Epithelial cell of proximal tubule (primary cell): ENCODE data around the gene MRPL1. TPM values are rescaled to one million over a fixed set of nuclear protein-coding genes. Genes with fewer than 3 reads are reported as not detected.

Source experiments
- DNase-seq: peaks from one replicate; pipeline ENCODE4 v3.0.0-alpha.2; 2011; ENCODE audit warnings: low read depth
- H3K4me3 ChIP-seq: 2 replicates; pipeline ENCODE4 v1.5.1; 2011; ENCODE audit warnings: low read depth, mild to moderate bottlenecking, low read length
- CTCF ChIP-seq: conservative IDR thresholded peaks from 2 replicates; pipeline ENCODE4 v1.5.1; 2012; ENCODE audit warnings: low read depth, mild to moderate bottlenecking, low read length
- total RNA-seq: library from RNA; depleted of rRNA; stranded (reverse); fragments of >200 nt; gene quantifications from 2 replicates; pipeline ENCODE4 v1.2.3, GENCODE V29; 2015

MRPL1 gene
- total RNA-seq, 1 donor from 2014 or later, result 54.2 TPM

GRCh38 chr4:78001531-78001930 is 138.9 kb downstream of the MRPL1 start:
- H3K4me3 ChIP-seq, result no peak overlapping the region
- no peak for DNase-seq
- TF ChIP-seq CTCF, result no peak

GRCh38 chr4:78002260-78002659 is 139.6 kb downstream of the MRPL1 start:
- DNase-seq, result no peak
- no peak for TF ChIP-seq CTCF
- no peak overlapping the region for H3K4me3 ChIP-seq

Other genes with a start within 250 kb of the MRPL1 start
- gene CNOT6L, start 43.5 kb upstream of the MRPL1 start, total RNA-seq, result 5.7 and 8.6 TPM in 2 replicates
- gene FRAS1, start 194.5 kb downstream of the MRPL1 start, total RNA-seq, result 7.0 and 9.1 TPM in 2 replicates